SK-N-SH (cell line): ENCODE results near the gene TLE5. TPM values are rescaled to one million over a fixed set of nuclear protein-coding genes. Genes with fewer than 3 reads are reported as not detected.

Experiments used
- CTCF ChIA-PET: fragments of 300-600, 350-600 bp; formaldehyde crosslinking; extraction: SDS; loops from one replicate; lab custom pipeline; 2021; lab: Yijun Ruan, JAX
- POLR2A ChIA-PET: fragments of 350-600 bp; sonication (Branson Sonifier 250); formaldehyde crosslinking; extraction: SDS; loops from one replicate; lab custom pipeline; 2020; ENCODE audit warnings: antibody characterized with exemption, inconsistent platforms; lab: Yijun Ruan, JAX
- DNase-seq: peaks from one replicate; pipeline ENCODE4 v3.0.0; 2012
- H2AFZ ChIP-seq: fragments of 200-600 bp; sonication (generic); 2 replicates; pipeline ENCODE4 v1.8.1; 2016; ENCODE audit warnings: antibody characterized with exemption, mild to moderate bottlenecking, low read depth
- H3F3A ChIP-seq: fragments of 200-600 bp; sonication (generic); replicated peaks from 2 replicates; pipeline ENCODE3; 2016; ENCODE audit warnings: antibody characterized with exemption, mild to moderate bottlenecking; ENCODE audit not compliant: insufficient read depth
- H3K27ac ChIP-seq, 2 experiments: fragments of 200-500 bp in 1 of 2; fragments of 200-600 bp in 1 of 2; sonication (Bioruptor generic) in 1 of 2; sonication (generic), shearing (Covaris generic) in 1 of 2; 2 replicates each; pipeline versions ENCODE4 v1.5.1 to v1.6.1; 2014 to 2016; ENCODE audit warnings: low read depth in 2 of 2, inconsistent platforms in 1 of 2, low read length in 1 of 2, mild to moderate bottlenecking in 1 of 2, mixed read lengths in 1 of 2
- H3K27me3 ChIP-seq: fragments of 200-600 bp; sonication (generic), shearing (Covaris generic); 2 replicates; pipeline ENCODE4 v1.6.1; 2016; ENCODE audit warnings: mixed run types; ENCODE audit not compliant: insufficient read depth
- H3K36me3 ChIP-seq, 2 experiments: fragments of 200-500 bp in 1 of 2; fragments of 200-600 bp in 1 of 2; sonication (Bioruptor generic) in 1 of 2; sonication (generic) in 1 of 2; replicated peaks in 1 of 2; 2 replicates each; pipeline versions ENCODE3 to v1.5.1; 2014 to 2016; ENCODE audit warnings: low read length in 1 of 2, mild to moderate bottlenecking in 1 of 2; ENCODE audit not compliant: insufficient read depth in 2 of 2, control insufficient read depth in 1 of 2
- H3K4me1 ChIP-seq, 2 experiments: fragments of 200-500 bp in 1 of 2; fragments of 200-600 bp in 1 of 2; sonication (Bioruptor generic) in 1 of 2; sonication (generic), shearing (Covaris generic) in 1 of 2; 2 replicates each; pipeline versions ENCODE4 v1.5.1 to v1.6.1; 2014 to 2016; ENCODE audit warnings: low read depth in 1 of 2, low read length in 1 of 2, mixed run types in 1 of 2; ENCODE audit not compliant: insufficient read depth in 2 of 2, control insufficient read depth in 1 of 2
- H3K4me2 ChIP-seq: fragments of 200-600 bp; sonication (generic), shearing (Covaris generic); 2 replicates; pipeline ENCODE4 v1.6.1; 2017; ENCODE audit warnings: mixed run types
- H3K4me3 ChIP-seq, 2 experiments: fragments of 200-500 bp in 1 of 2; fragments of 200-600 bp in 1 of 2; sonication (Bioruptor generic) in 1 of 2; sonication (generic), shearing (Covaris generic) in 1 of 2; 2 replicates each; pipeline versions ENCODE4 v1.5.1 to v1.8.1; 2014 to 2016; ENCODE audit warnings: low read depth in 2 of 2, inconsistent platforms in 1 of 2, low read length in 1 of 2, mild to moderate bottlenecking in 1 of 2, mixed read lengths in 1 of 2, moderate library complexity in 1 of 2
- H3K79me2 ChIP-seq: fragments of 200-600 bp; sonication (generic); 2 replicates; pipeline ENCODE4 v1.8.1; 2017; ENCODE audit warnings: mild to moderate bottlenecking; ENCODE audit not compliant: insufficient read depth
- H3K9ac ChIP-seq: fragments of 200-600 bp; sonication (generic); 2 replicates; pipeline ENCODE4 v1.6.1; 2017; ENCODE audit warnings: mixed run types
- H3K9me2 ChIP-seq: fragments of 200-600 bp; sonication (generic); 2 replicates; pipeline ENCODE4 v1.6.1; 2017; ENCODE audit warnings: mixed run types
- H3K9me3 ChIP-seq: fragments of 200-600 bp; sonication (generic); 2 replicates; pipeline ENCODE4 v1.6.1; 2017; ENCODE audit warnings: mixed run types, mild to moderate bottlenecking, moderate library complexity
- H4K20me1 ChIP-seq: fragments of 200-600 bp; sonication (generic); 2 replicates; pipeline ENCODE4 v1.6.1; 2017; ENCODE audit warnings: mild to moderate bottlenecking, mixed run types; ENCODE audit not compliant: insufficient read depth
- ELF1 ChIP-seq: IDR thresholded peaks from 2 replicates; pipeline ENCODE4 v1.4.0; 2012
- EP300 ChIP-seq, 2 experiments: IDR thresholded peaks; 2 replicates each; pipeline versions ENCODE4 v1.4.0 to v1.6.1; 2012; ENCODE audit warnings: borderline replicate concordance in 1 of 2, low read depth in 1 of 2, low read length in 1 of 2
- GABPA ChIP-seq: IDR thresholded peaks from 2 replicates; pipeline ENCODE4 v1.4.0; 2012; ENCODE audit warnings: low read depth, mild to moderate bottlenecking
- JUND ChIP-seq: IDR thresholded peaks from 2 replicates; pipeline ENCODE4 v1.4.0; 2012
- NFIC ChIP-seq: IDR thresholded peaks from 2 replicates; pipeline ENCODE4 v1.4.0; 2012; ENCODE audit warnings: borderline replicate concordance
- POLR2AphosphoS5 ChIP-seq: IDR thresholded peaks from 2 replicates; pipeline ENCODE4 v1.6.1; 2012; ENCODE audit warnings: low read depth, low read length
- RFX5 ChIP-seq: IDR thresholded peaks from 2 replicates; pipeline ENCODE4 v1.6.1; 2012; ENCODE audit warnings: mild to moderate bottlenecking, improper control_type of control experiment, low read length
- TAF1 ChIP-seq: IDR thresholded peaks from 2 replicates; pipeline ENCODE4 v1.6.1; 2012; ENCODE audit warnings: low read depth, mild to moderate bottlenecking, low read length, moderate library complexity, borderline replicate concordance
- TCF12 ChIP-seq: IDR thresholded peaks from 2 replicates; pipeline ENCODE4 v1.4.0; 2012
- WGBS: methylation state at CpG from one replicate; pipeline ENCODE4 v1.1.6; 2017; ENCODE audit warnings: low lambda C conversion rate; 5-methylcytosine and 5-hydroxymethylcytosine counted together
- polyA plus RNA-seq, 3 experiments: library from polyadenylated mRNA; depleted of rRNA; stranded (reverse); fragments of >200 nt; gene quantifications; 2 replicates each; pipeline ENCODE4 v1.2.3, GENCODE V29; 2012
- TF ChIP-seq, protein P1 (sequence below): fragments of 150-350 bp; IDR thresholded peaks from 2 replicates; pipeline ENCODE4 v1.6.1; 2017; ENCODE audit warnings: antibody characterized with exemption, low read length, low read depth, borderline replicate concordance
- TF ChIP-seq, protein P2 (sequence below): IDR thresholded peaks from 2 replicates; pipeline ENCODE4; 2012
- TF ChIP-seq, protein P3 (sequence below): fragments of 150-350 bp; IDR thresholded peaks from 2 replicates; pipeline ENCODE4 v1.6.1; 2016; ENCODE audit warnings: mild to moderate bottlenecking, low read depth, low read length

TLE5 gene
- polyA plus RNA-seq, 1 of the 3 experiments (the other 2 are of a cell fraction) = 519 TPM

DNA sequence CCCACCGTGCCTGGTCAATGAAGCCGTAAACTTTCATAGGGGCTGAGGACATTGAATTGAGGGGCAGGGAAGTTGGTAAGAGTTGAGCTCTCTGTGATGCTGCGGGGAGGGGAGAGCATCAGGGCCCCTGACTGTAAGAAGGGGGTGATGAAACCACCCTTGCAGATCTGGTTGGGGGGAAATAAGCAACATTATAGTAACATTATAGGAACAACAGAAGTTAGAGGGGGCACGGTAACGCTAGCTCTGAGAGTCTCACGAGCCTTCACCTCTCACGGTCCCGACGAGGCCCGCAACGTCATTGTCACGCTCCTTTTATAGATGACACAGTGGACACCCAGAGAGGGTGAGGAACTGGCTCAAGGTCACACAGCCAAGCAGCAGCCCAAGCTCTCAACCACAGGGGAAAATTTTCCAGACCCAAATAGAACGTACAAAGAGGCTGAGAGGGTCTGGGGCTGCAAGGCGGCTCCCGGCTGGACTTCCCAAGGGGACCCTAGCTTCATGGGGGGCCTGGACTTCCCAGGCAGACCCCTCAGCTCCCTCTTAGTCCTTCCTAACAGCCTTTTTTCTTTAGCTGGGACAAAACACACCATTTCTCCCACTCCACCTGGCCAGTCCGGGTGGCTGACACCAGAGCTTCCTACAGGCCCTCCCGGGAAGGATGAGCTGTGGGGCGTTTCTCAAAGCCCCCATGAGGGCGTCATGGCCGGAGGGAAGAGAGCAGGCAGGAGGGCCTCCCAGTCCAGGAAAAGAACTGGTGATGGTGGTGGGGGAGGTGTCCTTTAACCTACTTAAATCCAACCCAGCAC, 4.1 kb downstream of the TLE5 start:
- Histone ChIP-seq H3K9me3 (no peaks in the 10 kb centered on the region), H3K4me1 (peaks cover 0 to 3% of the 10 kb centered on the region in 2 experiments; a peak in 1 of 4 replicates), H3K79me2 (peaks cover 42% of the 10 kb centered on the region), H3K27ac (no peak overlapping the region), H3K4me3 (no peak overlapping the region), H3K9me2 (no peaks in the 10 kb centered on the region), H3K27me3 (no peaks in the 10 kb centered on the region), H3K36me3 (peaks cover 41 to 52% of the 10 kb centered on the region in 2 experiments), H3F3A (peaks cover 15% of the 10 kb centered on the region), H4K20me1 (peaks cover 17% of the 10 kb centered on the region), H3K4me2 (no peak overlapping the region), H3K9ac (no peak overlapping the region), H2AFZ (no peak overlapping the region)
- WGBS = 92% methylated on average over 20 of the region's 20 CpGs
- no peak for TF ChIP-seq JUND
- TF ChIP-seq POLR2AphosphoS5 = no peak
- TF ChIP-seq, protein P1, sequence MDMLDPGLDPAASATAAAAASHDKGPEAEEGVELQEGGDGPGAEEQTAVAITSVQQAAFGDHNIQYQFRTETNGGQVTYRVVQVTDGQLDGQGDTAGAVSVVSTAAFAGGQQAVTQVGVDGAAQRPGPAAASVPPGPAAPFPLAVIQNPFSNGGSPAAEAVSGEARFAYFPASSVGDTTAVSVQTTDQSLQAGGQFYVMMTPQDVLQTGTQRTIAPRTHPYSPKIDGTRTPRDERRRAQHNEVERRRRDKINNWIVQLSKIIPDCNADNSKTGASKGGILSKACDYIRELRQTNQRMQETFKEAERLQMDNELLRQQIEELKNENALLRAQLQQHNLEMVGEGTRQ = no peak
- no peak for TF ChIP-seq EP300 (IDR thresholded peaks at IDR 0.05; ENCODE audit: borderline replicate concordance in 1 of 2, low read depth in 1 of 2, low read length in 1 of 2)
- TF ChIP-seq, protein P2, sequence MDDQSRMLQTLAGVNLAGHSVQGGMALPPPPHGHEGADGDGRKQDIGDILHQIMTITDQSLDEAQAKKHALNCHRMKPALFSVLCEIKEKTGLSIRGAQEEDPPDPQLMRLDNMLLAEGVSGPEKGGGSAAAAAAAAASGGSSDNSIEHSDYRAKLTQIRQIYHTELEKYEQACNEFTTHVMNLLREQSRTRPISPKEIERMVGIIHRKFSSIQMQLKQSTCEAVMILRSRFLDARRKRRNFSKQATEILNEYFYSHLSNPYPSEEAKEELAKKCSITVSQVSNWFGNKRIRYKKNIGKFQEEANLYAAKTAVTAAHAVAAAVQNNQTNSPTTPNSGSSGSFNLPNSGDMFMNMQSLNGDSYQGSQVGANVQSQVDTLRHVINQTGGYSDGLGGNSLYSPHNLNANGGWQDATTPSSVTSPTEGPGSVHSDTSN = no peak
- TF ChIP-seq TCF12 = no peak
- TF ChIP-seq NFIC = no peak
- TF ChIP-seq GABPA = no peak
- TF ChIP-seq RFX5 = no peak
- no peak for TF ChIP-seq TAF1
- ChIA-PET CTCF (interaction anchor here (1.0 to 1.1 kb wide), 2 partner anchors 95 to 103 kb away, joined by 4 read pairs; no protein-coding TSS in a partner anchor), POLR2A (no interaction called here)
- no peak for DNase-seq

DNA sequence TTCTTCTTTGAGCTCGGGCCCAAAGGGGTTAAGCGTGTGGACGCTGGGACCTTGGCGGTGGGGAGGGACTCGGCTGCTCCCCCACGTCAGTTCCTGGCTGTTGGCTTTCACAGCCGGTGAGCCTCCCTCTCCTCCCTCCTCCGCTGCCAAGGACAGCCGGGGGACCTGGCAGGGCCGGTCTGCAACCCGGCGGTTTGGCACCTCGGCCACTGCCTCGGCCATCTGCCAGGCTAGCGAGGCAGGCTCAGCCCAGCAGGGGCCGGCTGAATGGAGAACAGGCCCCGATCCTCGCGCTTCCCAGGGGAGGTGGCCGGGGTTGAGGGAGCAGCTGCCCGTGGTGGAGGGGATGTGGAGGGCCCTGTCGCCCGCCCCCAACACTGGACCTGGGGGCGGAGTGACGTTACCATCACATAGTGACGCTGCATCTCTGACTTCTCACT, 5.0 kb downstream of the TLE5 start:
- Histone ChIP-seq H3K4me3 (no peak overlapping the region), H3K9me3 (no peaks in the 10 kb centered on the region), H4K20me1 (peaks cover 17% of the 10 kb centered on the region), H3K4me1 (peaks cover 0 to 3% of the 10 kb centered on the region in 2 experiments; a peak in 1 of 4 replicates), H3K79me2 (peaks cover 42% of the 10 kb centered on the region), H3K27me3 (no peaks in the 10 kb centered on the region), H3K4me2 (no peak overlapping the region), H3K9ac (no peak overlapping the region), H3K36me3 (peaks cover 41 to 54% of the 10 kb centered on the region in 2 experiments), H3K27ac (no peak overlapping the region), H2AFZ (no peak overlapping the region), H3F3A (peaks cover 20% of the 10 kb centered on the region), H3K9me2 (no peaks in the 10 kb centered on the region)
- TF ChIP-seq EP300 (IDR thresholded peaks at IDR 0.05; ENCODE audit: borderline replicate concordance in 1 of 2, low read depth in 1 of 2, low read length in 1 of 2) (no peak), ELF1 (no peak)
- TF ChIP-seq, protein P3, sequence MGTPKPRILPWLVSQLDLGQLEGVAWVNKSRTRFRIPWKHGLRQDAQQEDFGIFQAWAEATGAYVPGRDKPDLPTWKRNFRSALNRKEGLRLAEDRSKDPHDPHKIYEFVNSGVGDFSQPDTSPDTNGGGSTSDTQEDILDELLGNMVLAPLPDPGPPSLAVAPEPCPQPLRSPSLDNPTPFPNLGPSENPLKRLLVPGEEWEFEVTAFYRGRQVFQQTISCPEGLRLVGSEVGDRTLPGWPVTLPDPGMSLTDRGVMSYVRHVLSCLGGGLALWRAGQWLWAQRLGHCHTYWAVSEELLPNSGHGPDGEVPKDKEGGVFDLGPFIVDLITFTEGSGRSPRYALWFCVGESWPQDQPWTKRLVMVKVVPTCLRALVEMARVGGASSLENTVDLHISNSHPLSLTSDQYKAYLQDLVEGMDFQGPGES = no peak
- CTCF ChIA-PET = interaction anchor here (1.0 to 1.8 kb wide), 3 partner anchors 18 to 102 kb away, joined by 4 read pairs; no protein-coding TSS in a partner anchor
- DNase-seq = no peak
- WGBS = 87% methylated on average over 21 of the region's 26 CpGs
- POLR2A ChIA-PET = no interaction called here
